Activated T-helper 1 cell treated with Interleukin-2 at 50 U/mL for 16 hours (primary cell): ENCODE results near the gene DEUP1.

Experiments used
- DNase-seq: peaks from one replicate; pipeline ENCODE4 v3.0.0-alpha.2; 2020; ENCODE audit warnings: low read depth

DEUP1 gene

DNA sequence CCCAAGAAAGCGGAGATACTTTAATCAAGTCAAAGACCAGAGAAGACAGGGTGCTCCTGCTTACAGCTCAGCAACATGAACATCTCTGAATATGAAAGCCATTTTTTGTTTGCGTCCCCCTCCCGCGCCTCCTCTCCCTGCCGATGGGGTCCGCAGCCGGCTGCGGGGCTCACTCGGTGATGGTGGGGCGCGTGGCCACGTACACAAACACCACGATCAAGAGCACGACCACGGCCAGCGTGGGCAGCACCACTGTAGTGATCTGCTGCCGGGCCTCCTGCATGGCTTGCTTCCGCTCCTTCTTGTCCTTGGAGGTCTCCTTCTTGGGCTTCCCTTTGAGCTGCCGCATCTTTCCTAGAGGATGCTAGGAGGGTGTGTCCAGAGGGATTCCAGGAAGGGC lies 148.3 kb downstream of the DEUP1 start:
- DNase-seq = no peak

- DNase-seq = no peak
Measured at GRCh38 chr11:93480256-93480655, 149.7 kb downstream of the DEUP1 start.

- DNase-seq = no peak
Measured at GRCh38 chr11:93480756-93481155, 150.2 kb downstream of the DEUP1 start.

DNA sequence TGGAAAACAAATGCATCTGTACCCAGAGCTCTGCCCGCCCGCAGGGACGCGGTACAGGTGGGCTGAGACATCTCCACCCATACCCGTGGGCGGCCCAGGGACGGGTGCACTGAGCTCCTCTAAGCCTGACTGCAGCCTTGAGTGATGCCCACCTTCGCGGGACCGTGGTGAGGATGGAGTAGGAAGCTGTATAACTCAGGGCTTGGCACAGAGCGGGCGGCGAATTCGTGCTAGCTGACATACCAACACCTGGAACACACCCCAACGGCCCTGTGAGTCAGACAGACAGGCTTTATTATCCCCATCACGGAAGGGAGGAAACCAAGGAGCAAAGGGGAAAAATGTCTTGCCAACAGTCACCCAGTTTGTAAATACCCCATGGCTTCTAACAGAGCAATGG lies 150.7 kb downstream of the DEUP1 start:
- DNase-seq = no peak

GRCh38 chr11:93481696-93482095 lies 151.2 kb downstream of the DEUP1 start:
- DNase-seq = no peak

DNA sequence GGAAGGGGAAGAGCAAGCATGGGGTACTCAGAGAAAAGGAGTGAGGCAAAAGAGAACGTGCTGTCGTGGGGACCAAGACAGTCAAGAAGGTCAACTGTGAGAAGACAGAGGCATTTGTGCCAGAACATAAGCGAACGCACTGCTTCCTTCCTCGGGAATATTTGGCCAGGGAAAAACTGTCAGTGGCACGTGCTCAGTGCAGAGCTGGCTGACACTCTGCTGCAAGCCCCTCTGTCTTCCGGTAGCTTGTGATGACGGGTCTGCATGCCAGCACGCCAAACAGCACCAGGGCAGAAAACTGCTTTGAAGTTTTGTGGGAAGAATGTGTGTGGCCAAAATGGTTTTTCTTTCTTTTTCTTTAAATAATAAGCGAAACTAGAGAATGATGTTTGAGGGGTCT lies 152.0 kb downstream of the DEUP1 start:
- no peak for DNase-seq

GRCh38 chr11:93484716-93485115 lies 154.2 kb downstream of the DEUP1 start:
- no peak for DNase-seq

DNA sequence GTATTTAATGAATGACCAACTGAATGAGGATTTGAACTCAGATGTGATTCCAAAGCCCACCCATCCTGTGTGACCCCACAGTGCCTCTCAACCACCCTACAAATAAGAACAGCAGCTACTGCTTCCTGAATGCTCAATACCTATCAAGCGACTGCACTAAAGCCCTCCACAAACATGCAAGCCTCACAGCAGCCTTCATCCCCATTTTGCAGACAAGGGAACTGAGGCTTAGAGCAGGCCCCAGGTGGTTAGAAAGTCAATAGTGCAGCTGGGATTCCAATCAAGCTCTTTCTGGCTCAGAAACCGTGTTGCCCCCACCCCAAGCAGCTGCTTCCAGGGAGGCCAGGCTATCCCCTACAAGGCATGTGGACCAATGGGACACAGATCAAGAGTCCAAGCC lies 155.4 kb downstream of the DEUP1 start:
- DNase-seq = no peak

- no peak for DNase-seq
Measured at GRCh38 chr11:93487032-93487483, 156.5 kb downstream of the DEUP1 start.
